Measurements from ENCODE around the gene NFAM1.
A peak's percentile ranks its signal among the peaks of the same experiment; 100 is the strongest.

Gene NFAM1

DNA sequence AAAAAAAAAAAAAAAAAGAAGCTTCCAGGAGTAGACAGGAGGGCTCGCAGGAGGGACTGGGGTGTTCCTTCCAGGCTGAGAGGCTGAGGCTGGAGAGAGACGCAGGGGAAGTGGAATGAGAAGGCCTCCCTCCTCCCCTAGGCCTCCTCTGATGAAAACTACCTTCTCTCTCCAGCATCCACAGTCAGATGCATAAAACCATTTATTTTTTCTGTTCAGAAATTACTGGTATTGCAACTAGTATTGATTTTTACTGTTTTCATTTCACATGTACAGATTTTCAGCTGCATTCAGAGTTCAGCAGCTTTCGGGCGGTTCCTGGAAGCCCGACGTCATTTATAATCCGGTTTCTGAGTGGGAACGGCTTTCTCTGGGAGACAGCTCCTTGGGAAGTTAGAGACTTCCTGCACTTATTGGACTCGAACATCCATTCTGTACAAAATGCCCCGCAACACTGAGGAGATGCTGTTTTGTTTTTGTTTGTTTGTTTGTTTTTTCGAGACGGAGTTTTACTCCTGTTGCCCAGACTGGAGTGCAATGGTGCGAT is 6.9 kb upstream of the NFAM1 start:
- DNase-seq: no peak

DNA sequence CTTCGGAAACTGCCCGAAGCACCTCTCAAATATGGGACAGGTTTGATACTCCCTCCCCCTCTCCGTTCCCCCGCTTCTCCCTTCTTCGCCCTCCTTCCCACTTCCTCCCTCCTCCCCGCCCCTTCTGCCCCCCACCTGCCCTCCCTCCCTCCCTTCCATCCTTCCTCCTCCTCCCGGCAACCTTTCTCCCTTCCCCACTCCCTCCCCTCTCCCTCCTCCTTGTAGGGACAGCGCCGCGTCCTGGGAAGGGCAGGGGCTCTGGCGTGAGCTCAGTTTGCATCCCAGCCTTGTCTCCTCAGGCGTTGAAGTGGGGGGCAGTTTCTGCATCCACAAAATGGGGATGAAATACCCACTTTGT is 6.1 kb upstream of the NFAM1 start:
- DNase-seq: no peak

DNA sequence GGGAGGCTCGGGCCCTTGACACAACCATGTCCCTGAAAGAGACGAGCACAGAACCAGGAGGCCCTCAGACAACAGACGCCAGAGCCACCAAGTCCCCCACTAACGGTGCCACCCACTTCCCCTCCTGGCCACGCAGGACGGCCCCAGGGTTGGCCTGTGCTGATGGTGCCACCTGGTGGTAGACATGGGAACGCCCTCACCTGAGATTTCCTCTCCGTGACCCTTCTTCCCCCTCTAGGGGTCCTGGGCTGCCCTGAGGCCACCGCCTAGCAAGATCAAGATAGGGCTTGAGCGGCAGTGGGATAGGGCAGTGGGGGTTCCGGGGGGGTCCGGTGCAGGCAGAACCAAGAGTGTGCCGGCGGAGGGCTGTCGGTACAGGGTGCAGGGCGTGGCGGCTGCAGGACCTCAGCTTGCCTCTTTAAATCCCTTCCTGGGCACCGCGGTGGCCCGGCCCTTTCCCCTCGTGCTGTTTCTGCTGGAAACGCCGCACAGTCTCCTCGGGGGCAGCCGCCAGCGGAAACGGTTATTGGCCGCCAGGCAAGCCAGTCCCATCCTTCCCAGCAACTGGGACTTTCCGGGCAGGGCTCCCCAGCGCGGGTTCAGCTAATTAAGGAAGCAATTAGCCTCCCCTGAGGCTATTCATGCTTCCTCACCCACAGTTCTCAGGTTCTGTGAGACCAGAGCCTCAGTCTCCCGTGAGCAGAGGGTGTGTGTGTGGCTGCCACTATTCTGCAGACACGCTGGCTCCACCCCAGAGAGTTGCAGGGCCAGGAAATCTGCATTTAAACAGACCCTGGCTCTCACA is 5.5 kb upstream of the NFAM1 start:
- peak; percentile 78 for DNase-seq

GRCh38 chr22:42436404-42436803 is 4.2 kb upstream of the NFAM1 start:
- no peak for DNase-seq

GRCh38 chr22:42434748-42435425 is 2.7 kb upstream of the NFAM1 start:
- no peak for DNase-seq

- no peak for DNase-seq
Measured at GRCh38 chr22:42433754-42434682, 1.8 kb upstream of the NFAM1 start.

DNA sequence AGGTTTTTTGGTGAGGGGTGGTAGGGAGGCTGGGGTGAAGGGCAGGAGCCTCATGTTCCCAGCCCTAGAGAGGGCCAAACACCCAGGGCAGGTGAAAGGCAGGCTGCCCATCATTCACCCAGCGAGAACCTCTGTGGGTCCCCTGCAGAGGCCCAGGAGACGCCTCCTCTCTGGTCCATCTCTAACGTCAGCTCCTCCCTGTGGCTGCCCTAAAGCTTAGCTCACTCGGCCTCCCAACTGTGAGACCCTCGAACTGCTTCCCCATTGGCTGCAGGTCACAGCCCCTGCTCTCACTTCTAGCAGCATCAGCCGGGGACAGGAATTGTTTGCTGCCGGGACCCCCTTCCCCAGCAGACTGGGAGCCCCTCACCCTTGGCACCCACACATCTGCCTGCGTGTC is 615 bp upstream of the NFAM1 start:
- no peak for DNase-seq

- no peak for DNase-seq
Measured at GRCh38 chr22:42431401-42432019, 693 bp downstream of the NFAM1 start.

DNA sequence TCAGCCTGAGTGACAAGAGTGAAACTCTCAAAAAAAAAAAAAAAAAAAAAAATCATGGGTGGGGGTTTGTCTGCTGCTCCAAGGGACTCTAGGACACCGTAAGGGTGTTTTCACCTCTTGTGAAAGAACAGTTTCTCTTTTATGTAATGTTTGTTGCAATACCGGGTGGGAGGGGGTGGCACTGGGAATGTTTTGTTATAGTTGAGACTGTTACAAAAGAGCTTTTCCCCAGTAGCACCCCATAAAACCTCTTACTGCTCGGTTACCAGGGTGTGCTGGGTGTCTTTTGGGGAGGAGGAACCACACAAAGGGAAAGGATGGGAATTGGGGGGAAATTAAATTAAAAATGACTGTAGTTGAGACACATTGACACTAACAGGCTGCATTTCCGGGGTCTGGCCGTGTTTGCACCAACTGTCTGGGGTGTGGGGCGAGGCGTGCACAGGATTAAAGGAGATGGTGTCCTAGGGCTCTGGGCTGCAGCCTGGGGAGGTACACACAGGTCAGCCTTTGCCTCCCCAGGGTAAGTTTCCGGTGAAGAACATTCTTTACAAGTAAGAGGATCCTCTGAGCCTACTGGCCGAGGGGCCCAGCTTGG is 1.6 kb downstream of the NFAM1 start:
- DNase-seq: no peak

DNA sequence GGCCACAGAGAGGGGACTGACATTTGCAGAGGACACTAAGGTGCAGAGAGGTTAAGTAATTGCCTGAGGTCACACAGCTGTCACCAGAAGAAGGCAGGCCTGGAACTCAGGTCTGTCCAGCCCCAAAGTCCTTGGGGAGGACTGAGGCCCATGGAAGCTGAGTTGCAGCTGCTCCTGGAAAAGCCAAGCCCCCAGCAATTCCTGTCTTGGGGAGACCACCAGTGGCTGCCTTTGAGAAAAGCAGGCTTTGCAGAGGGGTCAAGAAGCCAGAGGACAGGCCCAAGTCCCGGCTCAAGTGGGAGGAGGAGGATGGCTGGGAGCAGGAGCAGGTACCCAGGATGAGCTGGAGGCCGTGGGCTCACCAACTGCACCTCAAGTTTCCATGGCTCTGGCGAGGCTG is 3.4 kb downstream of the NFAM1 start:
- no peak for DNase-seq

GRCh38 chr22:42428025-42428424 is 4.2 kb downstream of the NFAM1 start:
- no peak for DNase-seq

DNA sequence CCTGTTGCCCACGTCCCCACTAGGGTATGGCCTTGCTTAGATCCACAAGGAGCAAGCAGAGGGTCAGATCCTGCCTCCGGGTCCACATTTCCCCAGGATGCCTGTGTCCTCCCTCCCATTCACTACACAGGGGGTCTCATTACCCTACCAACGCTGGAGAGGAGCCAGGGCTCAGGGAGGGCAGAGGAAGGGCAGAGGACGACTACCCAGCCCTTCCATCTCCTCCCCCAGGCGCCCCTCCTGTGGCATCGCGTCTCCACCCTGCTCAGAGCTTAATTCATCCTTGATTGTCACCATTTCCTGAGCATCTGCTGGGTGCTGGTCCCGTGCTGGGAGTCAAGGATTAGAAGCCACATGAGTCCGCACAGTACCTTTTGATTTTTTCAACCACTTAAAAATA is 5.0 kb downstream of the NFAM1 start:
- DNase-seq: no peak

DNA sequence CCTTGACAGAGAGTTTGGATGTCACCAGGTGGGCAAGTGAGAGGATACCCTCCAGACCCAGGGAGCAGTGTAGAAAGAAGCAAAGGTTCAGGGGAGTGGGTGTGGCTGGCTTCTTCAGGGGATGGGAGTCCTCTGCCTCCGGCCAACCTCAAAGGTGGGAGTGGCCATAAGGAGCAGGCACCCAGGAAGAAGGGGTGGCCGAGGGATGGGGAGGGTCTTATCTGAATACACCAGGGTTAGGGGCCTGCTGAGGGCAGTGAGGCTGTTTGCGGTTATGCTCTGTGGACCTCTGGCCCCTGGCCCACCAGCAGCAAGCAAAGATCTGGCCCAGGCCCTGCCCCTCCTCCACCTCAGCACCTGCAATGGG is 6.2 kb downstream of the NFAM1 start:
- DNase-seq: no peak

- no peak for DNase-seq
Measured at GRCh38 chr22:42425337-42425988, 6.7 kb downstream of the NFAM1 start.

- no peak for DNase-seq
Measured at GRCh38 chr22:42419243-42419881, 12.8 kb downstream of the NFAM1 start.

DNA sequence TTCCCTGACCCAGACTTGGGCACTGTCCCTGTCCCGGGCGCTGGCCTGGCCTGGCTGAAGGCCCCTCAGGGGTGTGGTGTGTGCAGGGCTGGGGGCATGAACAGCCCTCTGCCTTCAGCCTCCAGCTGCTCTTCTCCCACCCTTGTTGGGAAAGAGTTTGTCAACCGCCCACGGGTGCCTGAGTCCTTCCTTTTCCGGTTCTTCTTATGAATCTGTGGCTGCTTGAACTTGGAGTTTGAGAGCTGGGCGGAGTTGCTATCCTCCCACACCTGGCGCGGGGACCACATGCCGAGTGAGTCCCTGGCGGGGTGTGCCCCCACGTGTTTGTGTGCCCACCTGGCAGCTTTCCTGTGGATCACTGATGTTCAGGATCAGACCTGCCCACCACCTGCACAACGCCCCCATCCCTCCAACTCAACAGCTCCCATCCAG is 13.4 kb downstream of the NFAM1 start:
- no peak for DNase-seq

DNA sequence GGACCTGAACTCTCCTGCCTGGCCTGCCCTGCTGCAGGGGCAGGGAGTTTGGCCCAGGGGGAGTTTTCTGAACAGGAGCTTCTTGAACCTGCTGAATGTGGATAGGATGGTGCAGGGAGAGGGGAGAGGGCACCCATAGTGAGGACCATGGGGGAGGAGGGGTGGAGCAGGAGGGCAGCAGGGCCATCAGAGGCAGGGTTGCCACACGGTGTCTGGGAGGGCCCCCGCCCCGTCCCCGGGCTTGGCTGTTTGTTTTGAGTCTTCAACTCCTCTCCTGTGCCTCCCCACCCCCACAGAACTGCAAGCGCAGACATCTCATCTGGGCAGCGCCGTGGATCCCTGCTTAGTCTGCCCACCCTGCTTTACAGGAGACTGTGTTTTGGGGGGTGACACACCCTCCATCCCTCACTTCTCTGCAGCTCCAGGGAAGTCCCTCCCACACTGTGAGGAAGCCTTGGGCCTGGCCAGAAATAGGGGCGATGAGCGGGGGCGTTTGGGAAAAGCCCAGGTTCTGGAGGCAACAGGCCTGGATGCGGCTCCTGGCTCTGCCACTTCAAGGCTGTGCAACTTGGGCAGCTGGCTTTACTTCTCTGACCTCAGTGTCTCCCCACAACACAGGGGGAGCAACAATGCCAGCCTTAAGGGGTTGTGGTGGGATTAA is 14.4 kb downstream of the NFAM1 start:
- no peak for DNase-seq

DNA sequence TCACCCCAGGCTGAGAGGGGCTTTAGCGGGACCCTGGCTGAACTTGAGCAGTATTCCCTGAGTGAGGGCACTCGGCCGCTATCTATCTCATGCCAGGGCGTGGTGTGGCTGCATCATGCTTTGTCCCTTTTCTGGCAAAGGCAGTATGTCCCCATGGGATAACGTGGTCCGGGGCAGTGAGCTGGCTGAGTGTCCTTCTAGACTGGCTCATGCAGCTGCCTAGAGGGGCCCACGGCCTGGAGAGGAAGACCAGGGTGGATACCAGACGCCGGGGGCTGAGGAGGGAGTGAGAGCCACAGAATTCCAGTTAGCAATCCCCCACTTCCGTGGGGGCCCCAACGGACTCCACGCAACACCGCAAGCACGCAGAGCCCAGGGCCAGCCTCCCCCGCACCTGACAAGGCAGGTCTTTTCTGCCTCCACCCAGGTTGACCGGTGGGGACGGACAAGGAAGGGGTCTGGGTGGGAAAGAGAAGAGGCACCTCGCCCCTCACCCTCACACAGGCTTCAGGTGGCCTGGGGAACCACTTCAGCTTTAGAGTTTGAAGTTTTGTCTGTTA is 15.5 kb downstream of the NFAM1 start:
- no peak for DNase-seq

DNA sequence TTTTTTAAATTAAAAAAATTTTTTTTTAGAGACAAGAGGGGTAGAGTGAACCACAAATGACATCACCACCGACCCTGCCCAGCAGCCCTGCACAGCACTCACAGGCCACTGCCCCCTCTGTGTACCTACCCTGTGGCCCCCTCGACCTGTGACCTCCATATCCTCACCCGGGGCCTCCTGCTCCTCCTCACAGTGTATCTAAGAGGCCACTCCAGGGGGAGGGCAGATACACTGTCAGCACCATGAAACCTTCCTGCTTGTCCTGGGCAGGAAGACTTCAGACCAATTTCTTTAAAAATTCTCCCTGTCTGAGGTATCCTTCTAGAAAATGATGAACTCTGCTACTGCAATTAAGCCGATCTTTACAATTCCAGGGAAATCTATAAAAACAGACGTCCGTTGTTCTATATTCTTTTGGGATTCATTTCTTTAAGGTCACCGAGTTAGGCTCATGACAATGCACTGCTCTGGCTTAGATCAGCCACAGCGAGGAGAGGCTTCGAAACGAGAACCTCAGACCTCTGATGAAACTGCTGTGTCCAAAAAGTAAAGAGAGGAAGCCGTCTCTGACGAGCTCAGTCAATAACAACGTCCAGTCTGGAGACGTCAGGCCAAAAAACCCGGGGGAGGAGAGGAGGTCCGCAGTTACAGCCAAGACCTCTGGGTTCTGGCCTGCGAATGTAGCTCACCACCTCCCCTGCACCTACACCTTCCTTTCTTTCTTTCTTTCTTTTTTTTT is 17.5 kb downstream of the NFAM1 start:
- no peak for DNase-seq

- no peak for DNase-seq
Measured at GRCh38 chr22:42414021-42414420, 18.2 kb downstream of the NFAM1 start.
